Testis (tissue), 3 donors: Measurements from ENCODE around the gene RAMP3. TPM values are rescaled to one million over a fixed set of nuclear protein-coding genes. Genes with fewer than 3 reads are reported as not detected.

Source experiments
- DNase-seq: peaks from one replicate; pipeline ENCODE4 v3.0.0-alpha.2; 2019
- H3K27ac ChIP-seq, 2 donors: fragments of 200-600 bp; sonication (generic); one replicate each; pipeline ENCODE4 v1.5.1; 2019
- H3K27me3 ChIP-seq: fragments of 200-600 bp; sonication (generic); one replicate; pipeline ENCODE4 v1.5.1; 2019
- H3K36me3 ChIP-seq: fragments of 200-600 bp; sonication (generic); one replicate; pipeline ENCODE4 v1.5.1; 2017; ENCODE audit warnings: low read depth; ENCODE audit errors: missing control alignments
- H3K4me1 ChIP-seq: fragments of 200-600 bp; sonication (generic); one replicate; pipeline ENCODE4 v1.5.1; 2019
- H3K4me3 ChIP-seq, 2 donors: fragments of 200-600 bp; sonication (generic); one replicate each; pipeline ENCODE4 v1.5.1; 2017 to 2019
- H3K9me3 ChIP-seq: fragments of 200-600 bp; sonication (generic); one replicate; pipeline ENCODE4 v1.5.1; 2017
- CTCF ChIP-seq, 3 experiments: fragments of 450-650 bp in 2 of 3; fragments of 200-600 bp in 1 of 3; sonication (generic) in 1 of 3; IDR thresholded peaks; one replicate each; pipeline ENCODE4 v1.5.1; 2016 to 2019; ENCODE audit warnings: antibody characterized with exemption in 3 of 3, mild to moderate bottlenecking in 2 of 3, moderate library complexity in 1 of 3
- POLR2A ChIP-seq: fragments of 450-650 bp; IDR thresholded peaks from one replicate; pipeline ENCODE4 v1.6.1; 2017; ENCODE audit warnings: antibody characterized with exemption, mild to moderate bottlenecking, moderate library complexity
- WGBS, 2 donors: methylation state at CpG; one replicate each; pipeline ENCODE4 v1.1.5; 2018; 5-methylcytosine and 5-hydroxymethylcytosine counted together
- intact Hi-C: fragments of 100-400 bp; cut with DNase I; formaldehyde crosslinking; loops from one replicate; pipeline ENCODE4 v1.15.1; 2023; ENCODE audit warnings: low total_unique reads
- polyA plus RNA-seq: library from polyadenylated mRNA; stranded (reverse); fragments of 350-450 nt; fragmentation: Illumina TruSeq; extraction: RNeasy Lipid Tissue Mini Kit (QIAGEN cat#74804); gene quantifications from one replicate; pipeline ENCODE4 v1.2.3, GENCODE V29; 2014; ENCODE audit warnings: low read depth, low replicate concordance; ENCODE audit not compliant: insufficient read depth
- total RNA-seq, 2 donors: library from RNA; depleted of rRNA; stranded (reverse); fragments of >200 nt; gene quantifications; one replicate each; pipeline ENCODE4 v1.2.3, GENCODE V29; 2016

RAMP3 gene
- total and polyA plus RNA-seq, 3 donors from 2014 or later, result 9.1 to 23.8 (median 17.0) TPM

DNA sequence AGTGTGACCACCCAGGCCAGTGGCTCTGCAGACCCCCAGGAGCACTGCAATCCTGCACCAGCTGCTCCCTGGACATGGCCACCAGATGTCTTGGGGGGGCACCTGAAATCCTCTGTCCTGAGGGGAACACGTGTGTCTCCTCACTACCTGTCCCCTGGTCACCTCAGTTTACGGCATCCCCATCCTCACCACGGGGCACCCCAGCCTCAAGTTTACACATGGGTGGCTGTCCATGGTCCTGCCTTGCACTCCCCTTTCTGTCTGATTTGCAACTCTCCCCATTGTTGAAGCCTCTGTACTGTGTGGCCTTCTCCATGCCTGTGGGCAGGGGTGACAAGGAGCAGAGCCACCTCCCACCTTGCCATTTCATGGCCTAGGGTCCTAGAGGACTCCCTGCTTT, 67.2 kb downstream of the RAMP3 start:
- H3K27ac ChIP-seq, result no peak overlapping the region
- TF ChIP-seq POLR2A (no peak), CTCF (IDR thresholded peaks at IDR 0.05) (no peak)
- H3K4me3 ChIP-seq, result no peak overlapping the region
- no peak for DNase-seq
- no peaks in the 10 kb centered on the region for H3K4me1 ChIP-seq
- H3K9me3 ChIP-seq, result no peaks in the 10 kb centered on the region
- no peaks in the 10 kb centered on the region for H3K27me3 ChIP-seq
- 35 to 39% methylated on average over 3 of the region's 3 CpGs for WGBS, 2 donors
- intact Hi-C loops, result no loop called here
- H3K36me3 ChIP-seq, result no peaks in the 10 kb centered on the region

DNA sequence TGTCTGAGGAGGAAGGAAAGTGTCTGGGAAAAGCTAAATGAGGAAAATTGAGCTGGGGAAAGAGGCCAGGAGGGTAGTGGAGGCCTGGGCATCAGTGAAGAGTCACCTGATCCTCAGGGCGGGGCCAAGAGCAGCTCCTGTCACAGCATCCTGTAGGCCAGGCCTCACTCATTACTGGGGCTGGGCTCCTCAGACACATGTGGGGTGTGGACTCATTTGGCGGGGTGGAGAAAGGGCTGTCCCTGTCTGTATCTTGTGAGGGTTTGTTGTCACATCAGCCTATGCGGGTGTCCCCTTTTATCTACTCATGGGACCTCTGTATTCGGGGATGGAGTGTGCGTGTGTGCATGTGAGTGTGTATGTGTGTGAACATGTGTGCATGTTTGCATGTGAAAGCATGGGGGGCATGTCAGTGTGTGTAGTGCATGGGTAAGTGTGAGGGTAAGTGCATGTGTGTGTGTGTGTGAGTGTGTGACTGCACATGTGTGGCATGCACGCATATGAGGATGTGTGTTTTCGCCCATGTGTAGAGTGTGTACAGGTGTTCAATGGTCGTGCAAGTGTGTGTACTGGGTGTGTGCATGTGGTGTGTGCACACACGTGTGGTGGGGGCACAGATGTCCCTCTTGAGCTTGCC, 67.8 kb downstream of the RAMP3 start:
- Histone ChIP-seq H3K36me3 (no peaks in the 10 kb centered on the region), H3K4me1 (no peaks in the 10 kb centered on the region), H3K27ac (no peak overlapping the region), H3K27me3 (no peaks in the 10 kb centered on the region), H3K9me3 (no peaks in the 10 kb centered on the region), H3K4me3 (no peak overlapping the region)
- TF ChIP-seq POLR2A, result no peak
- no peak for TF ChIP-seq CTCF (IDR thresholded peaks at IDR 0.05)
- 85 to 86% methylated on average over 9 of the region's 9 CpGs for WGBS, 2 donors
- intact Hi-C loops, result no loop called here
- DNase-seq, result no peak

GRCh38 chr7:45225948-45226335, 68.4 kb downstream of the RAMP3 start:
- WGBS, 2 donors, result 54 to 90% methylated on average over 2 of the region's 2 CpGs
- intact Hi-C loops, result no loop called here
- TF ChIP-seq POLR2A, result no peak
- TF ChIP-seq CTCF (IDR thresholded peaks at IDR 0.05), result no peak
- H3K27ac ChIP-seq, result no peak overlapping the region
- no peaks in the 10 kb centered on the region for H3K36me3 ChIP-seq
- H3K9me3 ChIP-seq, result no peaks in the 10 kb centered on the region
- DNase-seq, result no peak
- no peaks in the 10 kb centered on the region for H3K4me1 ChIP-seq
- H3K4me3 ChIP-seq, result no peak overlapping the region
- H3K27me3 ChIP-seq, result no peaks in the 10 kb centered on the region

DNA sequence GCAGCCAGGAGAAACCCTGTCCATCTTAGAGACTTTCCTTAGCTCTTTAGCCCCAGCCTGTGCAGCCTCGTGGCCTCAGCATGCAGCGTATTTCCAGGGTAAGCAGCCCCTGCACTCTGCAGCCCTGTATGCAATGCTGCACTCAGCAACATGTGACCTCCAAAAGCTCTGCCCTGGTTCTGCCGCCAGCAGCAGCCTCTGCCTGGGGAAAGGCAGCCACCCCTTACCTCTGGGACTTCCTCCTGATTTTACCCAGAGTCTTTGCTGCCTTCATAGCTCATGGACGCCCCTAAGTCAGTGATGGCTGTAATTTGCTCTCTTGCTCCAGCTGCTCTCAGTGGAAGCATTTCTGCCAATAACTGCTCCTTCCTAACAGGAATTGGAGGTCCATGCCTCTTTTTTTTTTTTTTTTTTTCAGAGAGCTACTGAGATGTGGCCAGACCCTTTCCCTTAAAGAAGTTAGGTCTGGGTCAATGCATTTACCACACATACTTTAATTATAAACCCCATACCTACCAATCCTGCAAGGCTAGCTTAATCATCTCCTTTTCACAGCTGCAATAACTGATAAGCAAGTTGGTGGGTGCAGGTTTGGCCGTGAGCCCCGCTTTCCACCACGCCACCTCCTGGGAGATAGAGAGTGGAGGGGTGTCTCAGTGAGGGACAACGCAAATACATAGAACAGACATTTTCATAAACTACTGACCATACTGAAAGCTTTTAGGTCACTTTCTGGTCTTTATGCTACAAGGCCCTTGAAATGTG, 71.7 kb downstream of the RAMP3 start:
- Histone ChIP-seq H3K4me3 (no peak overlapping the region), H3K4me1 (no peaks in the 10 kb centered on the region), H3K27me3 (no peaks in the 10 kb centered on the region), H3K27ac (no peak overlapping the region), H3K36me3 (no peaks in the 10 kb centered on the region), H3K9me3 (no peaks in the 10 kb centered on the region)
- WGBS, 2 donors, result 57 to 68% methylated on average over 8 of the region's 8 CpGs
- TF ChIP-seq POLR2A (no peak), CTCF (IDR thresholded peaks at IDR 0.05) (no peak)
- no peak for DNase-seq
- intact Hi-C loops, result no loop called here
